HG03378 (cell line): Measurements from ENCODE around the gene LRP11.
"Not testable (repeated sequence)": the region's sequence is repeated elsewhere in the genome, so short reads cannot be mapped to it uniquely, and the experiment has no call there.

ENCODE experiments used
- ATAC-seq: cut with Tn5 transposase; IDR thresholded peaks from one replicate; pipeline ENCODE4 v1.9.1; 2021; ENCODE audit warnings: mild to moderate bottlenecking, moderate library complexity; ENCODE audit not compliant: unreplicated experiment

The LRP11 gene

DNA sequence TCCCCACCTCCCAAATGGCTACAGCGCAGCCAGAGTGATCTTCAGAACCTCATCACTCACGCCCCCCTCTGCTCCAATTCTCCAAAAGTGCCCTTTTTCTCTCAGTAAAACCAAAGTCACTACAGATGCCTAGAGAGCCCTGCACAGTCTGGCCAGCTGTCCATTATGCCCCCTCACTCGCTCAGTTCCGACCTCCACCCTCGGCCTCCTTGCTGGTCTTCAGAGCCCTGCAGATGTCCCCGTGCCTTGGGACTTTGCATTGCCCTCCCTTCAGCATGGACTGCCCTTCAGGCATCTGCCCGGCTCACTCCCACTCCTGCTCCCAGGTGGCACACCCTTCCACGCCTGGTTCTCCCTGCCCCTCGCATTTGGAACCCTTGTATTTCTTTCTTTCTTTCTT is 34.8 kb upstream of the LRP11 start:
- ATAC-seq, result no peak

DNA sequence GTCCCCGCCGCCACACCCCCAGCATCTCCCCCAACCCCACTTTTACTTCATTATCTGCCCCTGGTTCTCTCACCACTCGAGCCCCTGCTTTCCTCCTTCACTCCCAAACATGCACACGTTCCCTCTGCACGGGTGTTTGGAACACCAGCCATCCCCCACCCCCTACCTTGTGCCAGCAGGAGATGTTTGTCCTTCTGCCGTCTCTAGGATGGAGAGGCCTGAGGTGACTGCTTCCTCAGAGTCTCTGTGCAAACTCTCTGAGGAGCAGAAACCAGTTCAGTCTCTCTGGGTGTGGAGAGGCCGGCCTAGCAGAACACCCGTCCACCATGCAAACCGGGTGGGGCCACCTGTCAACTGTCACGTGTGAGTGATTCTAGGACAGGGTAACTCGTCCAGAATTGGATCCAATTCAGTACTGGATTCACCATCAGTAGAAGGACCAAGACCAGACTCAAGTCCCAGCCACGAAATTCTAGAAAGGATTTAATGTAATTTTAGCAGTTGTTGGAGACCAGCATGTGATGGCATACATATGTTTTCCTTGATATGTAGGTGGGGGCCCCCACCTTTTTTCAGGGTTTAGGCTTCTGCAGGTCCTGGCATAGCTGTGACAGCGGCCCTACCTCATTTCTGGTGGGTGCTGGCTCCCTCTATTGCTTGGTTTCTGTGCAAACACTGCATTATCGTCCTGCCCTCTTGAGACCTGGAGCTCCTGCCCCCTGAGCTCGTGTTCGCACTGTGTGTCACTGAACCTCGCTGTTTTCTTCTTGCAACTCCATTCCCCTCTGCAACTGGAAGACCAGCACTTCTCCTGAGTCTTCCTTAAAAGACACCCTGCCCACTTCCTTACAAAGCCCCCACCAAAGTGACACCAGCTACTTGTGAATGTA is 33.9 kb upstream of the LRP11 start, which contains the start of gene RAET1E:
Gene RAET1E, minus strand, starts transcription at position 259 of the 890 bp plus-strand sequence. CDS start 7,212 bp downstream, outside the sequence.
- ATAC-seq, result no peak

DNA sequence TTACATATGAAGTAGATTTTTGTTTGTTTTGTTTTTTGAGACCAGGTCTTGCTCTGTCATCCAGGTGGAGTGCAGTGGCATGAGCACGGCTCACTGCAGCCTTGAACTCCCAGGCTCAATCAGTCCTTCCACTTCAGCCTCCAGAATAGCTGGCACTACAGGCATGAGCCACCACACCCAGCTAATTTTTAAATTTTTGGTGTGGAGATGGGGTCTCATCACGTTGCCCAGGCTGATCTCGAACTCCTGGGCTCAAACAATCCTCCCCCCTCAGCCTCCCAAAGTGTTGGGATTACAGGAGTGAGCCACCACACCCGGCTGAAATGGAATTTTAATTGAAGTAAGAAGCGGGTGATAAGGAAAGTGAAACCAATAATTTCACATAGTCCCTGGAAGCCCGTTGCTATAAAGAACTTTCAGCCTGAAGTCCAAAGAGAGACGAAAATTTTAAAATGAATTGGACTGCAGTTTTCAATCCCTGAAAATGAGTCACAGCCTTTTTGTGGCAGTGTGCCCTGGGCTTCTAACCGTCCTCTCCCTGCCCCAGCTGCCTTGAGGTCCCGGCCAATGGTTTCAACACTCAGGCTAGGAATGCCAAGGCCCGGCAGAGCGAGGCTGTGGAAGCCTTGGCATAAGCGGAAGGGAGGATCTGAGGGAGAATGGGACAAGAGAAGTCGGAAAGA is 33.0 kb upstream of the LRP11 start:
- no peak for ATAC-seq

DNA sequence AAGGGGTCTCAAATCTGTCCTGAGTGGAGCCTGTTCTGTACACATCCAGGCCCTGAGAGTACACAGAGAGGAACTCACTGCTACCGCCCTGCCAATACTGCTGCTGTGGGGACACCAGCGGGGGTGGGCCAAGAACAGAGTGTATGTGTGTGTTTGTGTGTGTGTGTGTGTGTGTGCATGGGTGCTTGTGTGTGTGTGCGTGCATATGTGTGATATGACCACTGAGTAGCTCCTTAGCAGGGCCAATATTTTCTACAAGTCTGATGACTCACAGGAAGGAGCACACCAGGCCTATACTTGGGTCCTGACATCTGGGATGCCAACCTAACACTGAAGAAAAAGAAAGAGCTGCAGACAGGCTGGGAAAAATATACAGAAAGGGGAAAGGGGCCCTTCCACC is 32.3 kb upstream of the LRP11 start:
- ATAC-seq, result no peak

DNA sequence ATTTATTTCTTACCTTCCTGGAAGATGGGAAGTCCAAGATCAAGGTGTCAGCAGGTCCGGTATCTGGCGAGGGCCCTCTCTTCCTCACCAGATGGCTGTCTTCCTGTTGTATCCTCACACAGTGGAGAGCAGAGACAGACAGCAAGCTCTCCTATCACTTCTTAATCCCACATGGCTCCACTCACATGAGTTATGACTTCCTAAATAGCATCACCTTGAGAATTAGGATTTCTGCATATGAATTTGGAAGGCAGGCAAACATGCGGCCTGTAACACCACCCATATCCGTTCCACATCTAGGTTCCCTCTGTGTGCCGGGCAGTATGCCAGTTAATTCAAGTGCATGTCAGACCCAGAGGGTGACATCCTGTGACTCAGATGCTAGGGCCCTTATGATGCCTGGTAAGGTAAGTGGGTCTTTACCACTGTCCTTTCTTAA is 31.7 kb upstream of the LRP11 start:
- no peak for ATAC-seq

DNA sequence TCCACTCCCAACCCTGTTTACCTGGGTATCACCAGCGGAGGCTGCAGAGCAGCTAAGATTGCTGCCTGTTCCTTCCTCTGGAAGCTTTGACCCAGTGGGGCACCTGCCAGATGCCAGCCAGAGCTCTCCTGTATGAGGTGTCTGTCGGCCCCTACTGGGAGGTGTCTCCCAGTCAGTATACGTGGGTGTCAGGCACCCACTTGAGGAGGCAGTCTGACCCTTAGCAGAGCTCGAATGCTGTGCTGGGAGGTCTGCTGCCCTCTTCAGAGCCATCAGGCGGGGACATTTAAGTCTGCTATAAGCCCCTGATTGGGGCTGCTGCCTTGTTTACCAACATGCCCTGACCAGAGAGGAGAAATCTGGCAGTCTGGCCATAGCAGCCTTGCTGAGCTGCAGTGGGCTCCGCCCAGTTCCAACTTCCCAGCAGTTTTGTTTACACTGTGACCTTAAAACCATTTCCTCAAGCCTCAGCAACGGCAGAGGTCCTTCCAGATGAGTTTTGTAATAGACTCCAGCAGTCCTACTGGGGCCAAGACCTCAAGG is 31.0 kb upstream of the LRP11 start:
- no peak for ATAC-seq

DNA sequence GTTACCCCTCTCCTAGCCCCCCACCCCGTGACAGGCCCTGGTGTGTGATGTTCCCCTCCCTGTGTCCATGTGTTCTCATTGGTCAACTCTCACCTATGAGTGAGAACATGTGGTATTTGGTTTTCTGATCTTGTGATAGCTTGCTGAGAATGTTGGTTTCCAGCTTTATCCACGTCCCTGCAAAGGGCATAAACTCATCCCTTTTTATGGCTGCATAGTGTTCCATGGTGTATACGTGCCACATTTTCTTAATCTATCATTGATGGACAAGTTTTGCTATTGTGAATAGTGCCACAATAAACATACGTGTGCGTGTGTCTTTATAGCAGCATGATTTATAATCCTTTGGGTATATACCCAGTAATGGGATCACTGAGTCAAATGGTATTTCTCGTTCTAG is 27.7 kb upstream of the LRP11 start:
- ATAC-seq, result not testable (repeated sequence)

DNA sequence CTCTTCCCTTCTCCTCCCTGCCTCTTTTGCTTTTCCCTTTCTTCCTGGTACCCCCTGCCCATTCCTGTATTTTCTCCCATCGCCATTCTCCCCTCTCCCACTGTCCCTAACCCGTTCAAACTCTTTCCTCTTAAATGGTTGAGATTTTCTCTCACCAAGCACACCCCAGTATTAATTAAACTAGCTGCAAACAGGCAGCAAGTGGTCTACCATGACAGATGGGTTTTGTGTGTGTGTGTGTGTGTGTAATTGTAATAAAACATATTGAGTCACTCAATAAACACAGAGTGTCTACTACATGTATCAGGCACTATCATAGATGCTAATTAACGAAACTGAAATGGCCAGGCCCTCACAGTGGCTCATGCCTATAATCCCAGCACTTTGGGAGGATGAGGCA is 27.1 kb upstream of the LRP11 start:
- ATAC-seq, result no peak

DNA sequence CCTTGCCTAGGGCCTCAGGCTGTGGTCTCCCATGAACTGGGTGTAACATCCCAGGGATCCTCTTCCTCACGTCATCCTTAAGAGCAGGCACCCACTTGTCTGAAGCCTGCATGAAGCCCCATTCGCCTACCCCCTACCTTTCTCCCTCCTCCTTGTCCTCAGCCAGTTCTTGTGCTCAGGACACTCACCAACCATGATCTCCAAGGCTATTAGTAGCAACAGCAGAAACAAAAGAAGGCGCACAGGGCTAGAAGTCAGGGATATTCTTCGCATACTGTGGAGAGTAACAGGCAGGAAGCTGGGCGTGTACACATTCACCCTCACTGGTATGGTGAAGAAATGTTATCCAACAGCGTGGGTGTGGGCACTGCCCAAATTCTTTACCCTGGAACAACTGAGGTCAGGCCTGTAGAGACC is 26.5 kb upstream of the LRP11 start:
- no peak for ATAC-seq

DNA sequence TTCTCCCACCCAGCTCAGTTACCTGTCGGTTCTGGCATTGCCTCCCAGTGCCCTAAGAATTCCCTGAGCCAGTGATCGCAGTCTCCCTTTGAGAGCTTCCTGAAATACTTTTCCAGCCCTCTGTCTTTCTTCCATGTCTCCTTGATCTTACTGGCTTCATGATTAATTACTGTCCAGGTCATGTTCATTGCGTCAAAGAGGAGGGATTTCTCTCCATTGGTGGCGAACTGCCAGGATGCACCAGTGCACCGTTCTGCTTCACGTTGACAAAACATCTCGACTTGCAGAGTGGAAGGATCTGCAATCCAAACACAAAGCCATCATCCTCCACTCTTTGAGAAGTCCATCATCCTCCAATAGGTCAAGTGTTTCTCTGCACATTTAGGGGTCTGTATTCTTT is 25.2 kb upstream of the LRP11 start:
- no peak for ATAC-seq

DNA sequence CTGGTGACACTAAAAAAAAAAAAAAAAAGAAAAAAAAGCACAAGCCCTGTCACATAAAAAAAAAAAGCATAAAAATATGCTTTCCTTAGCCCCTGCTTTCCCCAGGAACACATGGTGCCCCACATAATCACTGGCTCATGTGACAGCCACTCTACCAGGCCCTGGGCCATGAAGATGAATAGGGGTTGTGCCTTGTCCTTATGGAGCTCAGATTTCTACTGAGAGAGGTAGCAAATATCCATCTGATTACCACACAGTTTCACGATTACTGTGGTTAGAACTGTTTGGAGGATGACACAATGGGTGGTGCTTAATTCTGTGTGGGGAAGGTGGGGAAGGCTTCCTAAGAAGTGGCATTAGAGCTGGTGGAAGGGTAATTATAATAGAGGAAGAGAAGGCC is 24.5 kb upstream of the LRP11 start:
- no peak for ATAC-seq

DNA sequence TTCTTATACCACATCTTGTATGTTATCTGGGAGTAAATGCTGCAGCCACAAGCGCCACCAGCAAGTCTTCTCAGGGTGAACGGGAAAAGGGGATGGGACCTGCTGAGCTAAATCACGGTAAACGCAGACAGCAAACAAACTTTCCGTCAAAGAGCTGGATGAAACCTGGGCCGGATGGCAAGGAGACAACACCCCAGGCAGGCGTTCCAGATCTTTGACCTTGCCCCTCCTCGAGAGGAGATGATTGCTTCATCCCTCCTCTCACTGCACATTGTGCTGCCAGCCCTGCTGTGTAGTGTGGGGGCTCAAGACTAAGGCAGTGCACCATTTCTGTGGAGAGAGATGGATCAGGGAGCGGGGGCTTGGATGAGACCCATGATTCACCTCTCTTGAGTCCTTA is 23.9 kb upstream of the LRP11 start:
- ATAC-seq, result no peak

DNA sequence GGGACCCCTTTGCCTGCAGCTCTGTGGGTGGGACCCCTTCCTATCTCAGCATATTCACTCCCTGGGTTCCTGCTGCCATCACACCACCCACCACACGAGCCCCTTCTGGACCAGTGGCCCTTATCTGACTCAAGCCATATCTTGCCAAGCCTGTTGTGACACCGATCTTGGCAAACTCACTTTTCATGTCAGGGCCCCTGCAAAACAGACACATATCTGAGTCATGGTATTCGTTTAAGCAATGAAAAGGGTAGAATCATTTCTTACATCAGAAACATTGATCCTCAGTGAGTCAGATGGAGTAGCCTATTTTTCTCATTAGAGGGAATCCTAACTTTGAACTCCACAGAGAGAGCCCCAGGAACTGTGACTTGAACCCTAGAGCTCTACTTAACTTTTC is 23.2 kb upstream of the LRP11 start:
- ATAC-seq, result no peak

DNA sequence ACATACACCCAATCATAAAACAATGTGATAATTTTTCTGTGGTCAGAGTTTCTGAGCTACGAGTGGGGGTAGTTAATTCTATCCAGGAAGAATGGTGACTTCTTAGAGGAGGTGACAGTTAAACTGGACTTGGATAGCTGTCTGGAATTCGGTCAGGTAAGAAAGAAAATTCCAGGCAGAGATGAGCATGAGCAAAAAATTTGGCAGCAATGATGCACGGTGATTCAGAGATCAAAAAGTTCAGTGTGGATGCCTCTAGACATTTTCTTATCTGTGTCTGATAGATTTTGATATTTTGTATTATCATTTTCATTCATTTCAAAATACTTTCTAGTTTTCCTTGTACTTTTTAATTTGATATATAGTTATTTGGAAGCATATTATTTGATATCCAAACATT is 21.7 kb upstream of the LRP11 start:
- no peak for ATAC-seq

DNA sequence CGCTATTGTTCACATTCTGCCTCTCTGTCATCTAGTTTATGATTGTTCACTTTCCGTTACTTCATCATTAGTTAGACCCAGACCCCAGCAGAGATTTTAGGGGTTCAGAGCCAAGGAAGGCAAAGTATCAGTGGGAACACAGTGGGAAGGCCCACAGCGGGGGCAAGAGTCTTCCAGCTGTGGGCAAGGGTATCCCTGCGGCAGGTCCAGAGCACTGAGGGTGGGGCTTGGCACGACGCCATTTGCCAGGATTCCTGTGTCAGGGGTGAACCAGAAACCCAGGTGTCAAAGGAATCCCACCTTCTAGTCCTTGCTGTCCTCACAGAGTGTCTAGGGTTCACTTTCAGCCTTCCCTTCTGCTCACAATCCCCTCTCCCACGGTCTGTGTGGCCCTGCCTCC is 20.5 kb upstream of the LRP11 start:
- ATAC-seq, result no peak

DNA sequence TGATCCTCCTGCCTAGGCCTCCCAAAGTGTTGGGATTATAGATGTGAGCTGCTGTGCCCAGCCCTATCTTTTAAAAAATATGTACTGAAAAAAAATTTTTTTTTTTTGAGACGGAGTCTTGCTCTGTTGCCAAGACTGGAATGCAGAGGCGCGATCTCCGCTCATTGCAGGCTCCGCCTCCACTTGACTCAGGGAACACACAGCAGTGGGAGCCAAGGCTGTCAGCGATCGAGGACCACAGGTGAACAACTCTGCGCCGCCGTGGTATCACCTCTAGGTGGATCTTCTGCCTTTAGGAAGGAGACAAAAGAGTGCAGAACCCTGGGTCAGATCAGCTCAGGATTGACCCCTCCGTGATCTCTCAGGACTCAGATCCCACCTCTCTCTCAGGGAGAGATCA is 20.1 kb upstream of the LRP11 start:
- no peak for ATAC-seq

DNA sequence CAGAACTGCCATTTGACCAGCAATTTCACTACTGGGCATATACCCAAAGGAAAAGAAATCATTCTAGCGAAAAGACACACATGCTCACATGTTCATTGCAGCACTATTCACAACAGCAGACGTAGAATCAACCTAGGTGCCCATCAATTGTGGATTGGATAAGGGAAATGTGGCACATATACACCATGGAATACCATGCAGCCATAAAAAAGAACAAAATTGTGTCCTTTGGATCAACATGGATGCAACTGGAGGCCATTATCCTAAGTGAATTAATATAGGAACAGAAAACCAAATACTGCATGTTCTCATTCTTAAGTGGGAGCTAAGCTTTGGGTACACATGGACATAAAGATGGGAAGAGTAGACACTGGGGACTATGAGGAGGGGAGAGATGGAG is 17.7 kb upstream of the LRP11 start:
- ATAC-seq, result no peak

DNA sequence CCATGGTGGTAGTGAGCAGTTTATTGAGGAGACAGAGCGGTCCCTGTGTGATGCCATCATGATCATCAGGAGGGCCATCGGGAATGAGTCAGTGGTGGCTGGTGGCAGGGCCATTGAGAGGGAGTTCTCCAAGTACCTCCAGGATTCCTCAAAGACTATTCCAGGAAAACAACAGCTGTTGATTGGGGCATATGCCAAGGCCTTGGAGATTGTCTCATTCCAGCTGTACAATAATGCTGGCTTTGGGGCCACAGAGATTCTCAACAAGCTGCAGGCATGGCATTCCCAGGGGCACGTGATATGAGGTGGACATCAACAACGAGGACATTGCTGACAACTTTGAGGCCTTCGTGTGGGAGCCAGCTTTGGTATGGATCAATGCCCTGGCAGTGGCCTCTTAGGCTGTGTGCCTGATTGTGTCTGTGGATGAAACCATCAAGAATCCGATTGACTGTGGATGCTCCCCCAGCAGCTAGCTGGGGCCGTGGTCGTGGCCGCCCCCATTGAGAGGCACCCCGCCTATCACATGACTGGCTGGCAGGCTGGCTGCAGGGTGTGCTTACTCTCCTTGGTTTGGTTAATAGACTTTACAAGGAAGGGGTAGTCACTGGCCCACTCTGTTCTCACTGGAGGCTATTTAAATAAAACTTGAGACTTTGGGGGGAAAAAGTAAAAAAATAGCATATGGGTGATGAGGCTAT is 17.1 kb upstream of the LRP11 start:
- no peak for ATAC-seq

DNA sequence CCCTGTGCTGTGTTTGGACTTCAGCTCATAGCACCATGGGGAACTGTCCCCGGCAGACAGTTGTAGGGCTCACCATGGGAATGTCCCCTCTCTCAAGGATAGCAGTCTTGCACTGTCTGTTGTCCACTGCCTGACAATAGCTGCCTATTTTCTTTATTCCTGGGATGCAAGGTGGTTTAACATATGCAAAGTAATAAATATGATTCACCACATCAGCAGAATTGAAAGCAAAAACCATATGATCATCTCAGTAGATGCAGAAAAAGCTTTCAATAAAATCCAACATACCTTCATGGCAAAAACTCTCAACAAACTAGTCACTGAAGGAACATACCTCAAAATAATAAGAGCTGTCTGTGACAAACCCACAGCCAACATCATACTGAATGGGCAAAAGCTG is 13.5 kb upstream of the LRP11 start:
- no peak for ATAC-seq

DNA sequence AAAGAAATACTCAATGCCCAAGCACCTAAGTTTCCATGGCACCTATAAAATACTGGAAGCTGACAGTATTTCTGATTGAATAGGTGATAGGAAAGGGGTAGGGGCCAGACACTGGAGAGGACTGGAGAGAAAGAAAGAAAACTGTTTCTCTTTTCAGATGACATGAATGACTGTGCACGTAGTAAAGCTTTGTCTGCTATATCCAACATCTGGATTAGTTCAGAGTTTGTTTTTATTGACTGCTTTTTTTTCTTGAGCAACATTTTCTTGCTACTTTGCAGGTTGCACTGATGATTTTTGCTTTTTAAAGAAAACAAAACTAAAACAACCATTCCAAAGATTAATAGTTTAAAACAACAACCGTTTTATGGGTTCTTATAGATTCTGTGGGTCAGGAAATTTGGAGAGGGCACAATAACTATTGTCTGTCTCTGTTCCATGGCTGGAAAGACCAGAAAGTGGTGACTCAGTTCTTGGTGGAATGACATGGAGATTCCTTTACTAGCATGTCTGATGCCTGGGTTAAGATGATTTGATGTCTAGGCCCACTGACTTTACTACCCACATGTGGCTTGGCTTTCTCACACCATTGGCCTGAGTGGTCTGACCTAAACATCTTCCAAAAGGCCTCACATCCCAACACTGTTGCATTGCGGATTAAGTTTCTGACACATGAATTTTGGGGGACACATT is 12.2 kb upstream of the LRP11 start:
- no peak for ATAC-seq

DNA sequence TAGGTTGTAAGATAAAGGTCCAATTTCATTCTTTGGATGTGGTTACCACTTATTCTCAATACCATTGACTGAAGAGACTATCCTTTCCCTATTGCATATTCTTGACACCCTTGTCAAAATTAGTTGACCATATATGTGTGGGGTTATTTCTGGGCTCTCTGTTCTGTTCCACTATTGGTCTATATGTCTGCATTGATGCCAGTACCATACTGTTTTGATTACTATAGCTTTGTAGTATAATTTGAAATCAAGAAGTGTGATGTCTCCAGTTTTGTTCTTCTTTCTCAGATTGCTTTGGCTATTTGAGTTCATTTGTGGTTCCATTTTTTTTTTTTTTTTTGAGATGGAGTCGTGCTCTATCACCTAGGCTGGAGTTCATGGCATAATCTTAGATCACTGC is 8.1 kb upstream of the LRP11 start:
- no peak for ATAC-seq
